Loucy (cell line): Measurements from ENCODE around the gene MYOM3.

Experiments
- CTCF ChIP-seq: fragments of 200-600 bp; sonication (generic); conservative IDR thresholded peaks from 2 replicates; pipeline ENCODE4 v1.5.1; 2014; ENCODE audit warnings: mild to moderate bottlenecking, antibody characterized with exemption, low read length
- EZH2phosphoT487 ChIP-seq: fragments of 200-600 bp; IDR thresholded peaks from 2 replicates; pipeline ENCODE4 v1.6.1; 2018; ENCODE audit warnings: antibody characterized with exemption, mild to moderate bottlenecking, moderate library complexity, borderline replicate concordance

GRCh38 chr1:24103408-24103807 is 8.5 kb downstream of the MYOM3 start:
- no peak for TF ChIP-seq CTCF
- TF ChIP-seq EZH2phosphoT487, result no peak
